ENCODE results near the gene TRAPPC5.

TRAPPC5 gene

GRCh38 chr19:7636317-7636690, 44.3 kb upstream of the TRAPPC5 start:
- no peak overlapping the region for H3K27ac ChIP-seq
- H3K4me3 ChIP-seq (ENCODE audit: low read depth, low read length) = no peak overlapping the region
- DNase-seq = no peak
- H3K36me3 ChIP-seq (replicated peaks) = no peaks in the 10 kb centered on the region
- no peak for TF ChIP-seq CTCF (IDR thresholded peaks at IDR 0.05; ENCODE audit: low read depth, low read length, missing control alignments)
- no peaks in the 10 kb centered on the region for H3K27me3 ChIP-seq (replicated peaks)
- in situ Hi-C loops (cut with HindIII; ENCODE audit: low pct_ligation_motif_present, low sequenced_read_pairs) = no loop called here

DNA sequence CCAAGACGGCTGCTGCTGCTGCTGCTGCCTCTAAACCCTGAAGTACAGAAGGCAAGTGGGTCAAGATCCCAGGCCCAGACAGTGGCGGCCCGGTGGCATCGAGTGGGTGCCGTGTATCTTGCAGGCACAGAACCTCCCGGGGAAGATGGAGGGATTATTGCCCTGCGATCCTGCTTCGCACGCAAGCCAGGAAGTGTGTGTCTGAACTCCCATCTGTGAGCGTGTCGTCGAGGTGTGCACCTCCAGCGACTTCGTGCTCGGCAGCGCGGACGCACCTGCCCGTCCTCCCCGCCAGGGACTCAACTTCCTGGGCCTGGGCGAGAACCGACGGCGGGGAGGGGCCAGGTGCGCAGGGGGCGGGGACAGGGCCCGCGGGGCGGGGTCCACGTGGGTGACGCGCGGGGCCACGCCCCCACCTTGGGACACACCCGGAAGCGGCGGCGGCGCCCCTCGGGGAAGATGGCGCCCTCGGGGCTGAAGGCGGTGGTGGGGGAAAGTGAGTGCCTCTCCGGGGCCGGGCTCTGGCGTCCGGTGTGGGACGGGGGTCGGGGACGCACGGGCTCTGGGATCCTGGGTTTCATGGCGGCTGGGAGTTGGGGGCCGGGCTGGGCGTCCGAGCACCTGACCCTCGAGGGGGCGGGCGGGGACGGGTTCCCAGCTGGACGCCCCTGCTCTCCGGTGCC, 43.8 kb upstream of the TRAPPC5 start, which contains the start of gene STXBP2:
Gene STXBP2, plus strand, starts transcription at position 420 of the 683 bp plus-strand sequence. Its CDS starts 40 bp downstream, at position 460.
- TF ChIP-seq CTCF (IDR thresholded peaks at IDR 0.05; ENCODE audit: low read depth, low read length, missing control alignments) = no peak
- H3K27ac ChIP-seq = no peak within 1 kb of the TSS
- H3K36me3 ChIP-seq (replicated peaks) = no peaks in the 10 kb centered on the region
- no peak for DNase-seq
- peak within 1 kb of the TSS; percentile 42 for H3K4me3 ChIP-seq (ENCODE audit: low read depth, low read length)
- in situ Hi-C loops (cut with HindIII; ENCODE audit: low pct_ligation_motif_present, low sequenced_read_pairs) = no loop called here
- H3K27me3 ChIP-seq (replicated peaks) = no peaks in the 10 kb centered on the region

- DNase-seq = no peak
- peak overlapping the region; percentile 42 for H3K4me3 ChIP-seq (ENCODE audit: low read depth, low read length)
Measured at GRCh38 chr19:7637374-7638256, 43.0 kb upstream of the TRAPPC5 start.

DNA sequence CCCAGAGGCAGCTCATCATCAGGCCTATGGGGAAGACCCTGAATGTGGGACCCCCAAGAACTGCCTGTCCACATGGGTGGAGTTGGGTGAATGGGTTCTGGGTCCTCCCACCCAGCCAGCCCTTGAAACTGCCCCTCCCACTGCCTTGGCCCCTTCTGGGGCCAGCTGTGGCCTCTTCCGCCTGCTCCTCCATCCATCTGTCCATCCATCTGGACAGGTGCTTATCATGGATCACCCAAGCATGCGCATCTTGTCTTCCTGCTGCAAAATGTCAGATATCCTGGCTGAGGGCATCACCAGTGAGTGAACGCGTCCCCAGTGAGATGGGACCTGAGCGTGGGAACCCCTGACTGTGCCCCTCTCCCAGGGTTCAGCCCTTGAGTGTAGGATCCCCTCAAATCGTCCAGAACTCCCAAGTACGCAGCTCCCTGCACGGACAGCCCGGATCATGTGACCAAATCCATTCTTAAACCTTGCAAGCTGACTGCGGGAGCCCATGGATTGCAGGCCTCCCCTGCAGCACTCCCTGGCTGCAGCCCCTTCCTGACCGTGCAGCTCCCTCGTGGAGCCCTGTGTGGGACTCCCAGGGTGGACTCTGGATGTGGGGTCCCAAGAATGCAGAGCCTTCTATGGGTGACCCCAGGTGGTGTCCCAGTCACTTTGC, 41.7 kb upstream of the TRAPPC5 start:
- Histone ChIP-seq H3K27me3 (replicated peaks) (no peaks in the 10 kb centered on the region), H3K4me3 (ENCODE audit: low read depth, low read length) (no peak overlapping the region), H3K36me3 (replicated peaks) (no peaks in the 10 kb centered on the region), H3K27ac (no peak overlapping the region)
- in situ Hi-C loops (cut with HindIII; ENCODE audit: low pct_ligation_motif_present, low sequenced_read_pairs) = no loop called here
- DNase-seq = no peak
- no peak for TF ChIP-seq CTCF (IDR thresholded peaks at IDR 0.05; ENCODE audit: low read depth, low read length, missing control alignments)

More at GRCh38 chr19:7637374-7638256, 43.0 kb upstream of the TRAPPC5 start:
- no peaks in the 10 kb centered on the region for H3K27me3 ChIP-seq (replicated peaks)
- no peaks in the 10 kb centered on the region for H3K36me3 ChIP-seq (replicated peaks)
- TF ChIP-seq CTCF (IDR thresholded peaks at IDR 0.05; ENCODE audit: low read depth, low read length, missing control alignments) = no peak
- H3K27ac ChIP-seq = no peak overlapping the region
- in situ Hi-C loops (cut with HindIII; ENCODE audit: low pct_ligation_motif_present, low sequenced_read_pairs) = no loop called here

GRCh38 chr19:7639863-7640348, 40.7 kb upstream of the TRAPPC5 start:
- Histone ChIP-seq H3K27ac (no peak overlapping the region), H3K27me3 (replicated peaks) (no peaks in the 10 kb centered on the region), H3K36me3 (replicated peaks) (no peaks in the 10 kb centered on the region), H3K4me3 (ENCODE audit: low read depth, low read length) (no peak overlapping the region)
- DNase-seq = no peak
- no peak for TF ChIP-seq CTCF (IDR thresholded peaks at IDR 0.05; ENCODE audit: low read depth, low read length, missing control alignments)
- in situ Hi-C loops (cut with HindIII; ENCODE audit: low pct_ligation_motif_present, low sequenced_read_pairs) = no loop called here

All from brain microvascular endothelial cell (primary cell).